ENCODE results near the gene FAP. TPM values are rescaled to one million over a fixed set of nuclear protein-coding genes. Genes with fewer than 3 reads are reported as not detected.

FAP gene
- total RNA-seq, 4 donors from 2014 or later: 2.1 to 16.7 (median 8.9) TPM

- TF ChIP-seq CTCF (IDR thresholded peaks at IDR 0.05): no peak
- TF ChIP-seq POLR2A (IDR thresholded peaks at IDR 0.05): no peak
- Histone ChIP-seq H3K27me3 (no peaks in the 10 kb centered on the region), H3K36me3 (no peaks in the 10 kb centered on the region), H3K9me3 (no peaks in the 10 kb centered on the region), H3K4me3 (replicated peaks in 1 of 3) (no peak overlapping the region), H3K4me1 (no peaks in the 10 kb centered on the region), H3K27ac (no peak overlapping the region)
- no peak for DNase-seq
- intact Hi-C loops (cut with DNase I): no loop called here
- 77 to 78% methylated on average over 2 of the region's 2 CpGs for WGBS, 2 donors
These were observed 10.6 kb downstream of the FAP start for GRCh38 chr2:162232671-162233070.

GRCh38 chr2:162232027-162232426, 11.2 kb downstream of the FAP start:
- H3K27me3 ChIP-seq: no peaks in the 10 kb centered on the region
- H3K27ac ChIP-seq: no peak overlapping the region
- 61 to 63% methylated on average over 2 of the region's 2 CpGs for WGBS, 2 donors
- H3K9me3 ChIP-seq: no peaks in the 10 kb centered on the region
- TF ChIP-seq POLR2A (IDR thresholded peaks at IDR 0.05) (no peak), CTCF (IDR thresholded peaks at IDR 0.05) (no peak)
- intact Hi-C loops (cut with DNase I): no loop called here
- H3K36me3 ChIP-seq: no peaks in the 10 kb centered on the region
- H3K4me1 ChIP-seq: no peaks in the 10 kb centered on the region
- DNase-seq: no peak
- no peak overlapping the region for H3K4me3 ChIP-seq (replicated peaks in 1 of 3)

GRCh38 chr2:162230761-162231160, 12.5 kb downstream of the FAP start:
- Histone ChIP-seq H3K27ac (no peak overlapping the region), H3K4me1 (no peaks in the 10 kb centered on the region), H3K27me3 (no peaks in the 10 kb centered on the region), H3K4me3 (replicated peaks in 1 of 3) (no peak overlapping the region), H3K36me3 (no peaks in the 10 kb centered on the region), H3K9me3 (no peaks in the 10 kb centered on the region)
- TF ChIP-seq POLR2A (IDR thresholded peaks at IDR 0.05) (no peak), CTCF (IDR thresholded peaks at IDR 0.05) (no peak)
- DNase-seq: no peak
- WGBS, 2 donors: 39 to 95% methylated on average over 1 of the region's 1 CpG
- intact Hi-C loops (cut with DNase I): no loop called here

- Histone ChIP-seq H3K9me3 (no peaks in the 10 kb centered on the region), H3K27ac (no peak overlapping the region), H3K27me3 (no peaks in the 10 kb centered on the region), H3K36me3 (no peaks in the 10 kb centered on the region), H3K4me1 (no peaks in the 10 kb centered on the region), H3K4me3 (replicated peaks in 1 of 3) (no peak overlapping the region)
- TF ChIP-seq POLR2A (IDR thresholded peaks at IDR 0.05): no peak
- DNase-seq: no peak
- intact Hi-C loops (cut with DNase I): no loop called here
These were observed 16.4 kb downstream of the FAP start for GRCh38 chr2:162226836-162227235.

- Histone ChIP-seq H3K36me3 (no peaks in the 10 kb centered on the region), H3K27me3 (no peaks in the 10 kb centered on the region), H3K9me3 (no peaks in the 10 kb centered on the region), H3K27ac (no peak overlapping the region), H3K4me3 (replicated peaks in 1 of 3) (no peak overlapping the region), H3K4me1 (no peaks in the 10 kb centered on the region)
- peak; percentile 60 to 68 for DNase-seq
- 49 to 54% methylated on average over 11 of the region's 11 CpGs for WGBS, 2 donors
- peak; percentile 60 to 86 (median 66) for TF ChIP-seq CTCF (IDR thresholded peaks at IDR 0.05)
- TF ChIP-seq POLR2A (IDR thresholded peaks at IDR 0.05): no peak
- intact Hi-C loops (cut with DNase I): loop anchor here (5.0 kb wide), 1 partner anchor 76 kb away; no protein-coding TSS in a partner anchor
These were observed 22.2 kb downstream of the FAP start for GRCh38 chr2:162221064-162221463.

- no peak overlapping the region for H3K4me3 ChIP-seq (replicated peaks in 1 of 3)
- DNase-seq: no peak
- H3K9me3 ChIP-seq: no peaks in the 10 kb centered on the region
- no peak for TF ChIP-seq POLR2A (IDR thresholded peaks at IDR 0.05)
- no peak for TF ChIP-seq CTCF (IDR thresholded peaks at IDR 0.05)
- H3K4me1 ChIP-seq: no peaks in the 10 kb centered on the region
- no peak overlapping the region for H3K27ac ChIP-seq
- H3K36me3 ChIP-seq: no peaks in the 10 kb centered on the region
- WGBS, 2 donors: 64 to 71% methylated on average over 1 of the region's 1 CpG
- intact Hi-C loops (cut with DNase I): loop anchor here (5.0 kb wide), 1 partner anchor 77 kb away; no protein-coding TSS in a partner anchor
- H3K27me3 ChIP-seq: no peaks in the 10 kb centered on the region
These were observed 22.9 kb downstream of the FAP start for GRCh38 chr2:162220368-162220767.

All from thyroid gland (tissue), 4 donors.